Stimulated activated CD4-positive, alpha-beta T cell treated with anti-CD3 and anti-CD28 coated beads, Interleukin-2, amount 100 ng/mL, for 24 hours (primary cell): ENCODE results near the gene TMEM107.

ENCODE experiments used
- DNase-seq, 2 donors: peaks; one replicate each; pipeline ENCODE4 v3.0.0-alpha.2; 2020

Gene TMEM107

GRCh38 chr17:8161289-8162232 is 14.6 kb downstream of the TMEM107 start:
- peak in 1 of 2 donors; percentile 36 for DNase-seq

GRCh38 chr17:8160741-8161221 is 15.4 kb downstream of the TMEM107 start:
- no peak for DNase-seq

- no peak for DNase-seq
Observed at GRCh38 chr17:8160224-8160577, 16.0 kb downstream of the TMEM107 start.

- no peak for DNase-seq
Observed at GRCh38 chr17:8159459-8160223, 16.5 kb downstream of the TMEM107 start.

GRCh38 chr17:8159032-8159400 is 17.2 kb downstream of the TMEM107 start:
- no peak for DNase-seq

- peak; percentile 93 to 94 for DNase-seq
Observed at GRCh38 chr17:8158267-8159031, 17.7 kb downstream of the TMEM107 start.

- peak; percentile 100 for DNase-seq
Observed at GRCh38 chr17:8156246-8156992, 19.8 kb downstream of the TMEM107 start.

GRCh38 chr17:8155996-8156245 is 20.3 kb downstream of the TMEM107 start:
- DNase-seq: no peak

- DNase-seq: peak in 1 of 2 donors; percentile 26
Observed at GRCh38 chr17:8155231-8155995, 20.8 kb downstream of the TMEM107 start.

GRCh38 chr17:8154608-8155155 is 21.5 kb downstream of the TMEM107 start:
- no peak for DNase-seq

- peak; percentile 88 to 92 for DNase-seq
Observed at GRCh38 chr17:8153957-8154607, 22.1 kb downstream of the TMEM107 start.

GRCh38 chr17:8153525-8153956 is 22.6 kb downstream of the TMEM107 start:
- DNase-seq: peak; percentile 65 to 69

GRCh38 chr17:8153031-8153451 is 23.1 kb downstream of the TMEM107 start:
- DNase-seq: no peak

- DNase-seq: peak; percentile 87 to 95
Observed at GRCh38 chr17:8152112-8152775, 23.9 kb downstream of the TMEM107 start, which contains the start of gene PER1. Gene PER1 (minus strand): TSS chr17:8152404. CDS start chr17:8150706, 1,698 bp downstream.

- peak; percentile 46 to 47 for DNase-seq
Observed at GRCh38 chr17:8151641-8152111, 24.5 kb downstream of the TMEM107 start.

- DNase-seq: peak; percentile 88 to 91
Observed at GRCh38 chr17:8151120-8151640, 25.0 kb downstream of the TMEM107 start.

- no peak for DNase-seq
Observed at GRCh38 chr17:8150194-8151119, 25.7 kb downstream of the TMEM107 start.

GRCh38 chr17:8149419-8150193 is 26.6 kb downstream of the TMEM107 start:
- DNase-seq: no peak
